Ammon's horn (tissue), 1 donor: Measurements from ENCODE around the gene BBLN.

Source experiments
- DNase-seq: peaks from one replicate; pipeline ENCODE4 v3.0.0-alpha.2; 2016; ENCODE audit warnings: low spot score

Gene BBLN

GRCh38 chr9:128191406-128192046 lies 31.5 kb downstream of the BBLN start, which contains the start of gene CIZ1:
TSS of gene CIZ1 (minus strand) at chr9:128191572. CDS start at chr9:128190857, 715 bp downstream.
- DNase-seq, result peak; percentile 78

- peak; percentile 82 for DNase-seq
These were observed 32.7 kb downstream of the BBLN start for GRCh38 chr9:128192601-128193371.

GRCh38 chr9:128193469-128194096 lies 33.5 kb downstream of the BBLN start:
- no peak for DNase-seq

GRCh38 chr9:128201441-128202369 lies 41.6 kb downstream of the BBLN start:
- DNase-seq, result peak; percentile 61

GRCh38 chr9:128202648-128203023 lies 42.6 kb downstream of the BBLN start:
- DNase-seq, result no peak

- peak; percentile 53 for DNase-seq
These were observed 43.1 kb downstream of the BBLN start, which contains the start of gene DNM1 for GRCh38 chr9:128203024-128203706. TSS of gene DNM1 (plus strand) at chr9:128203379. CDS start at chr9:128203471, 92 bp downstream.

- peak; percentile 41 for DNase-seq
These were observed 43.9 kb downstream of the BBLN start for GRCh38 chr9:128203707-128204551.

GRCh38 chr9:128204858-128205257 lies 44.8 kb downstream of the BBLN start:
- no peak for DNase-seq

GRCh38 chr9:128205296-128205944 lies 45.4 kb downstream of the BBLN start:
- DNase-seq, result no peak

- no peak for DNase-seq
These were observed 46.4 kb downstream of the BBLN start for GRCh38 chr9:128206484-128206883.

GRCh38 chr9:128206916-128207910 lies 47.1 kb downstream of the BBLN start:
- no peak for DNase-seq

- DNase-seq, result no peak
These were observed 48.3 kb downstream of the BBLN start for GRCh38 chr9:128208386-128208785.

- no peak for DNase-seq
These were observed 49.0 kb downstream of the BBLN start for GRCh38 chr9:128208946-128209669.

- DNase-seq, result no peak
These were observed 51.3 kb downstream of the BBLN start for GRCh38 chr9:128211186-128211980.

- DNase-seq, result no peak
These were observed 51.9 kb downstream of the BBLN start for GRCh38 chr9:128211981-128212281.
